ENCODE data around the gene ALDH3B2.
A peak's percentile ranks its signal among the peaks of the same experiment; 100 is the strongest.

ALDH3B2 gene

GRCh38 chr11:67613960-67614715 is 60.3 kb downstream of the ALDH3B2 start:
- DNase-seq (ENCODE audit: low read depth in 2 of 2), result peak; percentile 70 to 73

- DNase-seq (ENCODE audit: low read depth in 2 of 2), result no peak
Measured at GRCh38 chr11:67613313-67613959, 61.0 kb downstream of the ALDH3B2 start.

- no peak for DNase-seq (ENCODE audit: low read depth in 2 of 2)
Measured at GRCh38 chr11:67612751-67613150, 61.7 kb downstream of the ALDH3B2 start.
